Limb (tissue), 2 donors: ENCODE data around the gene GALNT13.

Experiments
- DNase-seq, 2 donors: peaks; one replicate each; pipeline ENCODE4 v3.0.0-alpha.2; 2016; ENCODE audit errors: extremely low spot score in 2 of 2

GALNT13 gene

DNA sequence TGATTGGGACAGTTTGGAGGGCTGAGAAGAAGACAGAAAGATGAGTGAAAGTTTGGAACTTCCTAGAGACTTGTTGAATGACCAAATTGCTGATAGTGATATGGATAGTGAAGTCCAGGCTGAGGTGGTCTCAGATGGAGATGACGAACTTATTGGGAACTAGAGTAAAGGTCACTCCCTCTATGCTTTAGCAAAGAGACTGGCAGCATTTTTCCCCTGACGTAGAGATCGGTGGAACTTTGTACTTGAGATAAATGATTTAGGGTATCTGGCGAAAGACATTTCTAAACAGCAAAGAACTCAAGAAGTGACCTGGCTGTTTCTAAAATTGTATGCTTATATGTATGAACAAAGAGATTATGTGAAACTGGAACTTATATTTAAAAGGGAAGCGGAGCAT is 605.6 kb downstream of the GALNT13 start:
- no peak for DNase-seq

DNA sequence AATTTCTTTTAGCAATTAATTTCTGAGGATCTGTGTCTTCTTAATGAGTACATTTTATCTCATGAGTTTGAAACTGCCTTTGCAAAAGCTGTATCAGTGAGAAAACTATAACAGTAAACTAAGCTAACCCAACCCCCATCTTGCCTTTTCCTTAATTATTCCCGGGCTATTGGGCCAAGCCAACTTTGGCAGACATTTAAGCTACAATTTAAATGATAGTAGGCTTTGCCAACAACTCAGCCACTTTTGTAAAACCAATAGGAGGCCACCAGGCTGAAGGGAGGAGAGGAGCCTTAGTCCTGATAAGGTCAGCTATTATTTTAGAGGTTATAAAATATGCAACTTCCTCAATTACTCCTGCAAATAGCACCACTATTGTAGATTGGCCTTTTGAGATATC is 608.8 kb downstream of the GALNT13 start:
- DNase-seq, result no peak

DNA sequence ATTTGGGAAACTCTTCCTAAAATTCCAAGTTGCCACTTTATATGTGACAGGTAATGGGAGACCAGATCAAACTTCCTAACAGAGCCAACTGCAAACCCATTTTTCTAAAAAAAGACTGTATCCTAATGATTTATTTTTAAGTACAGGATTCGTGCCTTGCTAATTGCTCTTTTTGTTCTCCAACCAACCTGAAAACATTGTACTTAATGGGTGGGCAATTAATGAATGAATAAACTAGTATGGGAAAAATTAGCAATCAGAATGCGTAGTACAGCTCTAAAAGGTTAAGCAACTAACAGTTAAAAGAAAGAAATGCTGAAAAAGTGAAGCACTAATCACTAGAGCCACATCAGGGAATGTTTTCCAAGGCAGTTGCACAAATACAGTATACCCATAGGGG is 609.6 kb downstream of the GALNT13 start:
- DNase-seq, result no peak

DNA sequence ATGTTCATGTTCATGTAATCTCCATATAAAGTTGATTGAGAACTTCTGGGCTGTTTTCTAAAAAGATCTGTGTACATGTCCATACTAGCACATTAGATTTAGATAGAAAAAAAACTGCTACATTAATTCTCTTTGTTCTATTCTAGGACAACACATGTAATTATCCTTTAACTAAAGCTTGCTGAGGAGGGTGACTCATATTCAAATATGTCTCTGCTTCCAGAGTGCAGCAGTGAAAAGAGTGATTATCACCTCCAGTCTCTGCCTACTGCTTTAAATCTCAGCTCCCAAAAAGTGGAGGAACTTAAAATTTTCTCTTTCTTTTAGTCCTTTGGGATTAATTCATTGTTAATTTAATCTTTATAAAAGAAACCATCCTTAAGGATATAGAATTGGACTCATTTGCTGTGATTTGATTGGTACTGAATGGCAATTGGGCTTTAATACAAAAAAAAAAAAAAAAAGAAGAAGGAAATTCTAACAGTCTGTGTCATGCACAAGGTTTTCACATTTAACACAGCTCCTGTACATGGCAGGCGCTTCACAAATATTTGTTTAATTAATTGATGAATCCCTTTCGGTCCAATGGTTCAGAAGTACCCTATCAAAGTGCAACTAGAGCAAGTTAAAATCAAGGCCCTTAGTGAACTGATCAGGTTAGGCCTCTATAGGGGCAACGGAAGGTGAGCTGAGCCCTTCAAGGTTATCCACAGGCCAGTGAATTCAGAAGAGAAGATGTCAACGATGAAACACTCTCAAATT is 612.8 kb downstream of the GALNT13 start:
- DNase-seq, result no peak

DNA sequence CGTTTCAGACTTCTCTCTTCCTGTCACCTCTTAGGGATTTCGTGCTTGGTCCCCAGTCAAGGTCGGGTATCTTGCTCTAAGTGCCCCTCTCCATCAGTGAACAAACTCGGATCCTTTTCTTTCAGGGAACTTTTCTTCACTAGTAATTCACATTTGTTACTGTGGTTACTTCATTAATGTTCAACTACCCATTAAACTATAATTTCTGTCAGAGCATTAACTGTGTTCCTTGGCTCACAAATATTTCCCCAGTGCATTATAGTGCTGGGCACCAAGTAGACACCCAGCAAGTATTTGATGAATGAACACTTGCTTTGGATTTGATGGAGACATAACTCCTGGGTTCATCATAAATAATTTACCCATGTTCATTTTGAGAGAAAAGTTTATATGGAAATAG is 617.1 kb downstream of the GALNT13 start:
- no peak for DNase-seq

DNA sequence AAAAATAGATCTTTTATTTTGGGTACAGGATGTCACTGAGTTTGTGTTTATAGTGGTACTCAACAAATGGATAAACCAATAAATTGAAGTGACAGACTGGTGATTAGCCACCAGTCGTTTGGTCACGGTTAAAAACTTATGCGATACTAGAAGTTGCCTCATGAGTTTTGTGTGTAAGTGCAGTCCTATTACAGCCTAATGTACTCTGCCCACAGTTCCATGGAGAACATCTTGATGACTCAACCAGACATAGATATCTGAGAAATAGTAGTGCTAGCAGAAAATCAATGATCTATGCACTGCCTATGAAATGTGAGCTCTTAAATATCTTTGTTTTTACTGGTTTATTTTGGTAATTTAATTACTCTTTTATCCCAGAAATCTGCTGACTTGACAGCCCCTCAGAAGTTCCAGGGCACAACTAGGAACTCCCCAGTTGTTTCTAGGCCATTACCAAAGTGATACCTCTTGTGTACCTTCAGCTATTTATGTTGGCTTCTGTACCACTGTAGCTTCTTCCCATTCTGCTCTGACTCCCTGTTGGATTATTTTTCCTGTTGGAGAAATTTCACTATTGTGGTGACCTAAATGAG is 617.6 kb downstream of the GALNT13 start:
- no peak for DNase-seq

DNA sequence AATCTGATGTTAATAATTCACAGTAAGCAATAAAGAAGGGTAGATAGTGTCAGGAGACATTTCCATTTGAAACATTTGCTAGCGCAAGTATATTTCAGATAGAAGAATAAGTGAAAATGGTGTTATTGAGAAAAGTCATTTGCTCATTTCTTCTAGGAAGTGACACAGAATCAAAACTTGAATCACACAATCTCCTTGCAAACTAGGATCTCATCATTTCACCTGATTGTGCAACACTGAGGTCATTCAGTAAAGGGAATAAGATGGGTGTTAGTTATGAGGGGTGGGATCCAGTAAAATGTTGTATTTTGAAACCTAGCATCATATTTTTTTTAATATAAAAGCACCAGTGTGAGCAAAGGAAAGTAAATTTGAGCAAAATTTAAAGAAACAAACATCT is 618.8 kb downstream of the GALNT13 start:
- DNase-seq, result no peak

DNA sequence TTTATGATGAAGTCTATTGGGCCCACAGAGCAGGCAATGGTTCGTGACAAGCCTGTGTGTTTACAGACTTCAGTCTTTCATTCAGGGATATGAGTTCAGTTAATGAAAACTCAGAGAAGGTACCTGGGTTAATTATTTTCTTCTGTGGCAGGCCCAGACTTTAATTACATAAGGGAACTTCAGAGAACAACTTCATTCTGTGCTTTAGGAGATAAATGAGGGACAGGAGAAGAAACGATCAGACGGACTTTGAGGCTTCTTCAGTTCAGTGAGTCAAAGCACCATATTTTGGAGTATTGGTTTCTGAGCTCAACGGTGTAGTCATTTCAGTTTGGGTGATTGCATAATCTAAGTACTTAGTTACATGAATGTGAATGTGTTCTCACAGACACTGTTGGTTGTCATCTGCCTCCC is 623.7 kb downstream of the GALNT13 start:
- DNase-seq, result no peak

DNA sequence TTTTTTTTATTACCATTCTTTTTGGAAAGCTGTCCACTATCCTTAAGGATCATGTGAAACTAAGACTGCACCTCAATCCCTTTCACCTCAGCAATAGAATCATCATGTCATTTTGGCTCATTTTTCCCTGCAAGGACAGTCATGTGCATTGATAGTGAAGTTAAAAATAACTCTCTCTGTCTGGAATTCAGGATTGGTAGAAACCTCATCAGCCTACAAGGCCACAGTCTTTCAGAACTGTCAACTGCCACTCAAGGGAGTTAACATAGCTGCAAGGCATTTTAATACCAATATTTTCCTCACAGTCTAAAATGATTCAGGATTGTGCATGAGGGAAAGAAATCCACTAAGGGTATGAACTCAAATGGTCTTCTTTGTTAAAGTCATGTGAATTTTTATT is 625.3 kb downstream of the GALNT13 start:
- DNase-seq, result no peak
